ENCODE measurements around the gene SMTNL2. TPM values are rescaled to one million over a fixed set of nuclear protein-coding genes. Genes with fewer than 3 reads are reported as not detected.
A peak's percentile ranks its signal among the peaks of the same experiment; 100 is the strongest.

SMTNL2 gene
- total and polyA plus RNA-seq, 2 of the 4 experiments (the other 2 are of a cell fraction): not detected

DNA sequence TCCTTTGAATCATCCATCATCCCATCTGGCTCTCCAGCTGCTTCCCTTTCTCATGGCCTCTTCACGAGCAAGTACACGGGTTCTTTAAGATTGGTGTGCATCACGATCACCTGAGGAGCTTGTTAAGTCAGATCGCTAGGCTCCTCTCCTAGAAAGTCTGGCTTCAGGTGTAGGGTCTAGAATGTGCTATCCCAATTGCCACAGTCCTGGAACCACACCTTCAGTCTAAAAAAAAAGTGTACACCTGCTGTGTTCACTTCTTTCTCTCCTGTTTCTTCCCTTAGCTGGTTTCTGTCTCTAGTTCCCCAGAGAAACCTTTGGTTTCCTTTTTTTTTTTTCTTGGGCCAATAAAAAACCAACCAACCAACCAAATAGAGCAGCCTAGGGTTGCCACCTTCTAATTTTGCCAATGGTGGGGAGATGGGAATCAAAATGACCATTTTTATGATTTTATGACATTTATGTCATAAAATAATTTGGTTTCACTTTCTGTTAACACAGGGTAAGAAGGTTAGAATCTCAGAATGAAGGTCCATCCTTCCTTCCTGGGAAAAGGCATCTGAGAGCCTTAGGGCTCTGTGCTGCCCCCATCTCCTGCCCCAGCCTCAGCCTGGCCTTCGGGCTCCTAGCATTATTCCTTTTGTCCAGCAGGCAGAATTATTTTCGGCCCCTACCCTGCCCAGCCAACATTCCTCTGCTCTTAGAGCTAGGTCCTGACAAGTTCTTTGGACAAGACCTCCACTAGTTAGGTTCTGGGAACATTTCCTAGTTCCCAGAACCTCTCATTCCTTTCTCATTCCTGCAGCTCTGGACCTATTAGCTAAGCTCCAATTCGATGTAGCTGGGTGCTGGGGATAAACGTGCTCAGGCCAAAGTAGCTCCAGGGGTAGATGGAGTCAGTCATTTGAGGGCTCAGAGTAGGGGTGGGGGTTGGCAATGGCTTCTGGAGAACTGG is 22.0 kb upstream of the SMTNL2 start (continued):
- TF ChIP-seq MXI1 (IDR thresholded peaks at IDR 0.05; ENCODE audit: borderline replicate concordance, low read depth, low read length): no peak

DNA sequence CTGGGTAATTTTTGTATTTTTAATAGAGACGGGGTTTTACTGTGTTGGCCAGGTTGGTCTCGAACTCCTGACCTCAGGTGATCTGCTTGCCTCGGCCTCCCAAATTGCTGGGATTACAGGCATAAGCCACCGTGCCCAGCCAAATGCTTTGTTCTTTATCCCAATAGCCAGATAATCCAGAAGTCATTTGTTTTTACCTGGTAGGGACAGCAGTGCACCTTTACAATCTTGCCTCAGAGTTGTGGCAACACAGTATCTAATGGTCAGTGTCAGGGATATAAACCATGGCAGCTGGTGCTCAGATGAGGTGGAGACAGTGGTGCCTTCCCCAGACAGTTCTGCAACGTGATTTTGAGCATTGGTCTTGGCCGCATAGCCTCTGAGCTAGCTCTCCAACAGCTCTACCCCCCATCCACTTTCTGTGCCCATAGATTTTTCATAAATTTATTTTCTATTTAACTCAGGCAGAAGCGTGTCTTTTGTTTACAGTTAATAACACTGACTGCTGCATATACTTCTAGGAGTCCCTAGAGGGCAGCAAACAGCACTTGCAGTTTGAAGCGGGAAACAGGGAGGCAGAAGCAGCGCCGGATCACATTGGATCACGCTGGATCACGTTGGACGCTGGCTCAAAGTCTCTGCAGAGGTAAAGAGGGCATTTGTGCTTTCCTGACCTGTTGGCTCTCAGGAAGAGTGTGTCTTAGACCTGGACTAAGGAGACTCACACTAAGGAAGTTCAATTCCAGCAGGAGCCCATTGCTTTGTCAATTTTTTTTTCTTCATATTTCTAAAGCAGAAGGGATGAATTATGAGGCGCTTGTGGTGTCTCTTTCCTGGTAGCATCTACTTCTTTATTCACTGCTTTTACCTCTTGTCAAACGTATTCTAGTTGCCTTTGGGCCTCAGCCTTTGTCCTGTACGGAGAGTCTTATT is 18.9 kb upstream of the SMTNL2 start:
- no peak overlapping the region for H3K4ac ChIP-seq (ENCODE audit: low read depth, low read length)
- no peak overlapping the region for H2AK9ac ChIP-seq (replicated peaks; ENCODE audit: low read depth, low read length, poor library complexity)
- H4K91ac ChIP-seq (ENCODE audit: insufficient read depth, low read depth, low read length): no peak overlapping the region
- H4K5ac ChIP-seq (ENCODE audit: low read depth, low read length): no peak overlapping the region; the same call in 1 of the 2 replicates
- no peak overlapping the region for H2BK120ac ChIP-seq (ENCODE audit: low read depth, low read length)
- no peaks in the 10 kb centered on the region for H3K4me1 ChIP-seq (ENCODE audit: control insufficient read depth, insufficient read depth, low read length)
- H3K4me3 ChIP-seq (ENCODE audit: insufficient read depth, low read depth, low read length): no peak overlapping the region
- no peak overlapping the region for H3K56ac ChIP-seq (ENCODE audit: extremely low read depth, insufficient read depth, low read length)
- no peaks in the 10 kb centered on the region for H4K20me1 ChIP-seq (ENCODE audit: insufficient read depth, low read length)
- H2BK5ac ChIP-seq (ENCODE audit: low read depth, low read length, poor library complexity, severe bottlenecking): no peak overlapping the region
- no peak overlapping the region for H2AK5ac ChIP-seq (ENCODE audit: low read depth, low read length)
- H2AFZ ChIP-seq (replicated peaks; ENCODE audit: low read length, poor library complexity): peak overlapping the region; percentile 79
- H3K36me3 ChIP-seq (ENCODE audit: control insufficient read depth, insufficient read depth, low read length): no peaks in the 10 kb centered on the region
- H4K8ac ChIP-seq (ENCODE audit: low read depth in 2 of 2, low read length in 2 of 2): no peak overlapping the region; a peak in 1 of 4 replicates
- H2BK20ac ChIP-seq (ENCODE audit: low read depth, low read length): no peak overlapping the region
- TF ChIP-seq, protein P1, sequence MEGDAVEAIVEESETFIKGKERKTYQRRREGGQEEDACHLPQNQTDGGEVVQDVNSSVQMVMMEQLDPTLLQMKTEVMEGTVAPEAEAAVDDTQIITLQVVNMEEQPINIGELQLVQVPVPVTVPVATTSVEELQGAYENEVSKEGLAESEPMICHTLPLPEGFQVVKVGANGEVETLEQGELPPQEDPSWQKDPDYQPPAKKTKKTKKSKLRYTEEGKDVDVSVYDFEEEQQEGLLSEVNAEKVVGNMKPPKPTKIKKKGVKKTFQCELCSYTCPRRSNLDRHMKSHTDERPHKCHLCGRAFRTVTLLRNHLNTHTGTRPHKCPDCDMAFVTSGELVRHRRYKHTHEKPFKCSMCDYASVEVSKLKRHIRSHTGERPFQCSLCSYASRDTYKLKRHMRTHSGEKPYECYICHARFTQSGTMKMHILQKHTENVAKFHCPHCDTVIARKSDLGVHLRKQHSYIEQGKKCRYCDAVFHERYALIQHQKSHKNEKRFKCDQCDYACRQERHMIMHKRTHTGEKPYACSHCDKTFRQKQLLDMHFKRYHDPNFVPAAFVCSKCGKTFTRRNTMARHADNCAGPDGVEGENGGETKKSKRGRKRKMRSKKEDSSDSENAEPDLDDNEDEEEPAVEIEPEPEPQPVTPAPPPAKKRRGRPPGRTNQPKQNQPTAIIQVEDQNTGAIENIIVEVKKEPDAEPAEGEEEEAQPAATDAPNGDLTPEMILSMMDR (conservative IDR thresholded peaks at IDR 0.05; ENCODE audit: low read depth, low read length): peak; percentile 85
- TF ChIP-seq, protein P2, sequence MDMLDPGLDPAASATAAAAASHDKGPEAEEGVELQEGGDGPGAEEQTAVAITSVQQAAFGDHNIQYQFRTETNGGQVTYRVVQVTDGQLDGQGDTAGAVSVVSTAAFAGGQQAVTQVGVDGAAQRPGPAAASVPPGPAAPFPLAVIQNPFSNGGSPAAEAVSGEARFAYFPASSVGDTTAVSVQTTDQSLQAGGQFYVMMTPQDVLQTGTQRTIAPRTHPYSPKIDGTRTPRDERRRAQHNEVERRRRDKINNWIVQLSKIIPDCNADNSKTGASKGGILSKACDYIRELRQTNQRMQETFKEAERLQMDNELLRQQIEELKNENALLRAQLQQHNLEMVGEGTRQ (IDR thresholded peaks at IDR 0.05; ENCODE audit: low read depth, low read length): peak; percentile 42; the same call in 1 of the 2 replicates
- TF ChIP-seq RAD21 (IDR thresholded peaks at IDR 0.05; ENCODE audit: low read length) (peak; percentile 62), SMC3 (IDR thresholded peaks at IDR 0.05; ENCODE audit: low read depth, low read length) (peak; percentile 61), RCOR1 (IDR thresholded peaks at IDR 0.05; ENCODE audit: insufficient replicate concordance, low read length) (no peak)
- no peaks in the 10 kb centered on the region for H3K9me1 ChIP-seq (ENCODE audit: insufficient read depth, low read length)
- WGBS, 2 experiments (ENCODE audit: extremely low coverage in 2 of 2, insufficient read length in 1 of 2): 48% methylated on average over 6 of the region's 16 CpGs; no CpG with 5 or more reads in 1 of the 2 experiments
- no peak overlapping the region for H3K18ac ChIP-seq (ENCODE audit: low read depth, low read length)
- no peak overlapping the region for H2BK15ac ChIP-seq (ENCODE audit: low read depth, low read length)
- in situ Hi-C loops (cut with MboI; ENCODE audit: low sequenced_read_pairs): loop anchor here (5.0 kb wide), 1 partner anchor 57 kb away; no protein-coding TSS in a partner anchor
- H3K14ac ChIP-seq (replicated peaks; ENCODE audit: low read depth, low read length): no peak overlapping the region
- dilution Hi-C loops (cut with HindIII; ENCODE audit: low sequenced_read_pairs, unreplicated experiment): no loop called here
- peak overlapping the region; percentile 38; the same call in 1 of the 2 replicates for H3K4me2 ChIP-seq (ENCODE audit: low read depth, low read length)
- intact Hi-C loops (cut with micrococcal nuclease): loop anchor here (1.0 to 10.0 kb wide), 3 partner anchors 61 to 319 kb away; partner anchors contain the start of gene PELP1
- DNase-seq (peak; percentile 75), ATAC-seq (ENCODE audit: low read depth) (peak; percentile 90)
- no TSS peak for BruUV-seq (replicated peaks)
- H3K79me1 ChIP-seq (ENCODE audit: low read depth in 1 of 2, low read length in 2 of 2): no peaks in the 10 kb centered on the region
- ChIA-PET CTCF (interaction anchor here (0.9 to 2.8 kb wide), 4 partner anchors 12 to 114 kb away, joined by 3 to 26 read pairs (median 4); no protein-coding TSS in a partner anchor), POLR2A (ENCODE audit: unreplicated experiment) (interaction anchor here (0.7 kb wide), 1 partner anchor 113 kb away, joined by 7 read pairs; no protein-coding TSS in a partner anchor)
- no peak overlapping the region for H3K9ac ChIP-seq (ENCODE audit: low read depth, low read length)
- H3K23ac ChIP-seq (ENCODE audit: low read depth, low read length): no peak overlapping the region
- H3K27me3 ChIP-seq (ENCODE audit: control insufficient read depth, insufficient read depth, low read length): peaks cover 13% of the 10 kb centered on the region
- H3K27ac ChIP-seq (ENCODE audit: insufficient read depth, low read length): no peak overlapping the region
- no peaks in the 10 kb centered on the region for H3K9me3 ChIP-seq (ENCODE audit: control insufficient read depth, insufficient read depth, low read length)

All from IMR-90 (cell line).